Measurements from ENCODE around the gene HOXA4. TPM values are rescaled to one million over a fixed set of nuclear protein-coding genes. Genes with fewer than 3 reads are reported as not detected.

The HOXA4 gene
- total and polyA plus RNA-seq, 2 of the 4 experiments (the other 2 are of a cell fraction): 0.36 to 8.0 TPM

GRCh38 chr7:27146491-27147198, 16.1 kb upstream of the HOXA4 start:
- intact Hi-C loops (cut with micrococcal nuclease): loop anchor here (5.0 kb wide), 1 partner anchor 1054 kb away; no protein-coding TSS in a partner anchor
- peak overlapping the region; percentile 84 for H3K4me2 ChIP-seq (ENCODE audit: low read depth, low read length)
- peaks cover 13% of the 10 kb centered on the region for H3K4me1 ChIP-seq (ENCODE audit: control insufficient read depth, insufficient read depth, low read length)
- peaks cover 2% of the 10 kb centered on the region for H3K36me3 ChIP-seq (ENCODE audit: control insufficient read depth, insufficient read depth, low read length)
- peak overlapping the region; percentile 70 to 84 for H4K8ac ChIP-seq (ENCODE audit: low read depth in 2 of 2, low read length in 2 of 2)
- dilution Hi-C loops (cut with HindIII; ENCODE audit: low sequenced_read_pairs, unreplicated experiment): no loop called here
- H3K9me3 ChIP-seq (ENCODE audit: control insufficient read depth, insufficient read depth, low read length): no peaks in the 10 kb centered on the region
- H2AK9ac ChIP-seq (replicated peaks; ENCODE audit: low read depth, low read length, poor library complexity): peak overlapping the region; percentile 2
- peak overlapping the region; percentile 89 for H3K27ac ChIP-seq (ENCODE audit: insufficient read depth, low read length)
- peak overlapping the region; percentile 23; the same call in 2 of the 3 replicates for H2BK15ac ChIP-seq (ENCODE audit: low read depth, low read length)
- H3K9ac ChIP-seq (ENCODE audit: low read depth, low read length): peak overlapping the region; percentile 75
- DNase-seq (no peak), ATAC-seq (ENCODE audit: low read depth) (no peak)
- no peak overlapping the region for H3K56ac ChIP-seq (ENCODE audit: extremely low read depth, insufficient read depth, low read length)
- ChIA-PET POLR2A (ENCODE audit: unreplicated experiment) (no interaction called here), CTCF (interaction anchor here (1.0 kb wide), 1 partner anchor 14 kb away, joined by 4 read pairs; no protein-coding TSS in a partner anchor)
- no TSS peak for BruUV-seq (replicated peaks)
- 17% methylated on average over 2 of the region's 5 CpGs; no CpG with 5 or more reads in 1 of the 2 experiments for WGBS, 2 experiments (ENCODE audit: extremely low coverage in 2 of 2, insufficient read length in 1 of 2)
- H2BK20ac ChIP-seq (ENCODE audit: low read depth, low read length): no peak overlapping the region
- H4K20me1 ChIP-seq (ENCODE audit: insufficient read depth, low read length): no peaks in the 10 kb centered on the region
- peak overlapping the region; percentile 84 for H4K91ac ChIP-seq (ENCODE audit: insufficient read depth, low read depth, low read length)
- in situ Hi-C loops (cut with MboI; ENCODE audit: low sequenced_read_pairs): loop anchor here (10.0 kb wide), 1 partner anchor 952 kb away; no protein-coding TSS in a partner anchor
- peak overlapping the region; percentile 84 for H3K4ac ChIP-seq (ENCODE audit: low read depth, low read length)
- H3K4me3 ChIP-seq (ENCODE audit: insufficient read depth, low read depth, low read length): no peak overlapping the region; the same call in 1 of the 2 replicates
- H3K18ac ChIP-seq (ENCODE audit: low read depth, low read length): peak overlapping the region; percentile 55; the same call in 1 of the 2 replicates
- no peaks in the 10 kb centered on the region for H3K9me1 ChIP-seq (ENCODE audit: insufficient read depth, low read length)
- peak overlapping the region; percentile 79 for H2AK5ac ChIP-seq (ENCODE audit: low read depth, low read length)
- peak overlapping the region; percentile 90 for H2AFZ ChIP-seq (replicated peaks; ENCODE audit: low read length, poor library complexity)
- H2BK120ac ChIP-seq (ENCODE audit: low read depth, low read length): peak overlapping the region; percentile 23
- no peaks in the 10 kb centered on the region for H3K27me3 ChIP-seq (ENCODE audit: control insufficient read depth, insufficient read depth, low read length)
- peak overlapping the region; percentile 78 for H4K5ac ChIP-seq (ENCODE audit: low read depth, low read length)
- peak overlapping the region; percentile 57 for H2BK5ac ChIP-seq (ENCODE audit: low read depth, low read length, poor library complexity, severe bottlenecking)
- H3K14ac ChIP-seq (replicated peaks; ENCODE audit: low read depth, low read length): peak overlapping the region; percentile 12; the same call in 1 of the 2 replicates
- peak overlapping the region; percentile 47; the same call in 1 of the 2 replicates for H3K23ac ChIP-seq (ENCODE audit: low read depth, low read length)
- H3K79me1 ChIP-seq (ENCODE audit: low read depth in 1 of 2, low read length in 2 of 2): peaks cover 9 to 27% of the 10 kb centered on the region in 2 experiments; a peak in 3 of 4 replicates
- TF ChIP-seq MXI1 (IDR thresholded peaks at IDR 0.05; ENCODE audit: borderline replicate concordance, low read depth, low read length) (no peak), MAFK (IDR thresholded peaks at IDR 0.05; ENCODE audit: low read depth, low read length) (no peak), MAZ (IDR thresholded peaks at IDR 0.05; ENCODE audit: borderline replicate concordance, low read depth, low read length) (no peak), RAD21 (IDR thresholded peaks at IDR 0.05; ENCODE audit: low read length) (no peak), FOS (IDR thresholded peaks at IDR 0.05; ENCODE audit: low read depth, low read length) (no peak), CEBPB (IDR thresholded peaks at IDR 0.05; ENCODE audit: low read depth, low read length) (no peak), SMC3 (IDR thresholded peaks at IDR 0.05; ENCODE audit: low read depth, low read length) (no peak), CHD1 (IDR thresholded peaks at IDR 0.05; ENCODE audit: low read depth, low read length) (no peak), POLR2A (IDR thresholded peaks at IDR 0.05; ENCODE audit: low read depth, low read length) (no peak), RCOR1 (IDR thresholded peaks at IDR 0.05; ENCODE audit: insufficient replicate concordance, low read length) (no peak), USF2 (IDR thresholded peaks at IDR 0.05; ENCODE audit: low read depth, low read length) (no peak), CTCF (conservative IDR thresholded peaks at IDR 0.05; ENCODE audit: low read depth, low read length) (no peak), RFX5 (IDR thresholded peaks at IDR 0.05; ENCODE audit: low read depth, low read length) (no peak), ELK1 (IDR thresholded peaks at IDR 0.05; ENCODE audit: borderline replicate concordance, low read depth, low read length) (no peak)

All from IMR-90 (cell line).